Measurements from ENCODE around the gene SLC12A2. TPM values are rescaled to one million over a fixed set of nuclear protein-coding genes. Genes with fewer than 3 reads are reported as not detected.

SLC12A2 gene
- total and polyA plus RNA-seq, 9 of the 15 experiments (the other 6 are each of a cell fraction or from before 2014, with no cell fraction given) = 5.1 to 20.3 (median 12.6) TPM

- ChIA-PET POLR2A (no interaction called here), CTCF (ENCODE audit: low intra/inter-chr PET ratio) (no interaction called here)
- Histone ChIP-seq H3K36me3 (ENCODE audit: control insufficient read depth, insufficient read depth, low read length) (peaks cover 5% of the 10 kb centered on the region; the same call in 1 of the 3 replicates), H3K4me2 (ENCODE audit: insufficient read depth, low read length) (no peak overlapping the region), H3K4me1 (replicated peaks in 1 of 2; ENCODE audit: control insufficient read depth in 2 of 2, insufficient read depth in 2 of 2, low read length in 2 of 2) (no peaks in the 10 kb centered on the region), H3K79me2 (ENCODE audit: control insufficient read depth, insufficient read depth, low read length) (no peaks in the 10 kb centered on the region), H3K9ac (ENCODE audit: insufficient read depth in 1 of 2, low read depth in 2 of 2, low read length in 2 of 2) (no peak overlapping the region), H3K4me3 (no peak overlapping the region), H2AFZ (ENCODE audit: low read depth, low read length) (no peak overlapping the region), H3K27ac (ENCODE audit: extremely low read depth, low read depth, low read length) (no peak overlapping the region), H3K27me3 (ENCODE audit: control insufficient read depth in 2 of 2, insufficient read depth in 2 of 2, low read length in 2 of 2) (no peaks in the 10 kb centered on the region), H4K20me1 (replicated peaks; ENCODE audit: control insufficient read depth, insufficient read depth, low read length) (no peaks in the 10 kb centered on the region), H3K9me3 (replicated peaks; ENCODE audit: control insufficient read depth, insufficient read depth, low read depth, low read length) (no peaks in the 10 kb centered on the region), H3K9me1 (ENCODE audit: control insufficient read depth, insufficient read depth, low read length) (no peaks in the 10 kb centered on the region)
- ATAC-seq (no peak), FAIRE-seq (no peak), DNase-seq (ENCODE audit: extremely low read depth in 1 of 4, low spot score in 3 of 4) (no peak)
- intact Hi-C loops (cut with micrococcal nuclease) (no loop called here), in situ Hi-C loops (cut with MboI) (no loop called here)
- no TSS peak for BruUV-seq (replicated peaks)
- WGBS (ENCODE audit: insufficient coverage, low coverage, missing lambda C conversion rate) = 91% methylated on average over 2 of the region's 2 CpGs
- TF ChIP-seq HOXB6 (CRISPR knock-in tag; IDR thresholded peaks at IDR 0.05; ENCODE audit: borderline replicate concordance) = no peak
- no peak for TF ChIP-seq TAL1 (IDR thresholded peaks at IDR 0.05)
- no peak for TF ChIP-seq TRIM24 (IDR thresholded peaks at IDR 0.05)
- TF ChIP-seq NCOR1 (IDR thresholded peaks at IDR 0.05) = no peak
- no peak for TF ChIP-seq ZEB2 (IDR thresholded peaks at IDR 0.05)
- no peak for TF ChIP-seq THAP7 (CRISPR knock-in tag; IDR thresholded peaks at IDR 0.05)
- TF ChIP-seq MLX (CRISPR knock-in tag; conservative IDR thresholded peaks at IDR 0.05) = no peak
- TF ChIP-seq FOXJ2 (tag; IDR thresholded peaks at IDR 0.05) = no peak
- no peak for TF ChIP-seq MTA1 (IDR thresholded peaks at IDR 0.05; ENCODE audit: borderline replicate concordance)
- TF ChIP-seq ZNF764 (CRISPR knock-in tag; IDR thresholded peaks at IDR 0.05; ENCODE audit: low read depth) = no peak
- TF ChIP-seq XRCC5 (IDR thresholded peaks at IDR 0.05; ENCODE audit: low read depth, low read length) = no peak
- no peak for TF ChIP-seq NFYB (IDR thresholded peaks at IDR 0.05; ENCODE audit: extremely low read depth, insufficient read length)
- no peak for TF ChIP-seq TBL1XR1 (IDR thresholded peaks at IDR 0.05; ENCODE audit: low read length in 2 of 2)
- no peak for TF ChIP-seq E2F3 (CRISPR knock-in tag; IDR thresholded peaks at IDR 0.05)
- TF ChIP-seq CTBP1 (IDR thresholded peaks at IDR 0.05; ENCODE audit: borderline replicate concordance) = no peak
- TF ChIP-seq ZNF77 (CRISPR knock-in tag; IDR thresholded peaks at IDR 0.05) = no peak
These were observed 60.3 kb downstream of the SLC12A2 start for GRCh38 chr5:128143911-128144310.
